Prostate gland (tissue), 2 donors: ENCODE results near the gene SFXN3. TPM values are rescaled to one million over a fixed set of nuclear protein-coding genes. Genes with fewer than 3 reads are reported as not detected.

Experiments used
- DNase-seq: peaks from one replicate; pipeline ENCODE4 v3.0.0-alpha.2; 2019; ENCODE audit warnings: low spot score
- H3K27ac ChIP-seq, 2 donors: fragments of 200-600 bp; sonication (generic); 2 replicates each; pipeline ENCODE4 v1.5.1; 2017 to 2019
- H3K27me3 ChIP-seq: fragments of 200-600 bp; sonication (generic); replicated peaks from 2 replicates; pipeline ENCODE4 v1.5.1; 2019; ENCODE audit not compliant: insufficient read depth
- H3K36me3 ChIP-seq, 2 donors: fragments of 200-600 bp; sonication (generic); 1 replicate in 1 of 2; 2 replicates in 1 of 2; pipeline versions ENCODE4 v1.5.1 to v1.8.1; 2017 to 2019
- H3K4me1 ChIP-seq: fragments of 200-600 bp; sonication (generic); replicated peaks from 2 replicates; pipeline ENCODE4 v1.5.1; 2019
- H3K4me3 ChIP-seq, 2 donors: fragments of 200-600 bp; sonication (generic); 2 replicates each; pipeline ENCODE4 v1.5.1; 2017 to 2019
- H3K9me3 ChIP-seq: fragments of 200-600 bp; sonication (generic); 2 replicates; pipeline ENCODE4 v1.5.1; 2017
- POLR2A ChIP-seq: fragments of 450-650 bp; IDR thresholded peaks from one replicate; pipeline ENCODE4 v1.6.1; 2016; ENCODE audit warnings: antibody characterized with exemption, mild to moderate bottlenecking
- POLR2AphosphoS5 ChIP-seq: sonication (generic); formaldehyde crosslinking; IDR thresholded peaks from one replicate; pipeline ENCODE4 v1.6.1; 2017; ENCODE audit warnings: antibody characterized with exemption
- whole genome bisulfite sequencing: methylation state at CpG from one replicate; pipeline ENCODE4 v1.1.5; 2018; 5-methylcytosine and 5-hydroxymethylcytosine counted together
- intact Hi-C: fragments of 100-400 bp; cut with DNase I; formaldehyde crosslinking; loops from one replicate; pipeline ENCODE4 v1.14.2; 2022
- total RNA-seq, 2 donors: library from RNA; depleted of rRNA; stranded (reverse); fragments of >200 nt; gene quantifications; one replicate each; pipeline ENCODE4 v1.1.0, GENCODE V29; 2016
- TF ChIP-seq, protein P1 (sequence below), 4 experiments: fragments of 200-600 bp in 2 of 4; fragments of 450-650 bp in 2 of 4; sonication (generic) in 2 of 4; IDR thresholded peaks; 1 replicate in 3 of 4; 2 replicates in 1 of 4; pipeline ENCODE4 v1.5.1; 2016 to 2019; ENCODE audit warnings: antibody characterized with exemption in 4 of 4, mild to moderate bottlenecking in 2 of 4, moderate library complexity in 2 of 4

The SFXN3 gene
- total RNA-seq, 2 donors from 2014 or later: 20.7 to 65.4 TPM

DNA sequence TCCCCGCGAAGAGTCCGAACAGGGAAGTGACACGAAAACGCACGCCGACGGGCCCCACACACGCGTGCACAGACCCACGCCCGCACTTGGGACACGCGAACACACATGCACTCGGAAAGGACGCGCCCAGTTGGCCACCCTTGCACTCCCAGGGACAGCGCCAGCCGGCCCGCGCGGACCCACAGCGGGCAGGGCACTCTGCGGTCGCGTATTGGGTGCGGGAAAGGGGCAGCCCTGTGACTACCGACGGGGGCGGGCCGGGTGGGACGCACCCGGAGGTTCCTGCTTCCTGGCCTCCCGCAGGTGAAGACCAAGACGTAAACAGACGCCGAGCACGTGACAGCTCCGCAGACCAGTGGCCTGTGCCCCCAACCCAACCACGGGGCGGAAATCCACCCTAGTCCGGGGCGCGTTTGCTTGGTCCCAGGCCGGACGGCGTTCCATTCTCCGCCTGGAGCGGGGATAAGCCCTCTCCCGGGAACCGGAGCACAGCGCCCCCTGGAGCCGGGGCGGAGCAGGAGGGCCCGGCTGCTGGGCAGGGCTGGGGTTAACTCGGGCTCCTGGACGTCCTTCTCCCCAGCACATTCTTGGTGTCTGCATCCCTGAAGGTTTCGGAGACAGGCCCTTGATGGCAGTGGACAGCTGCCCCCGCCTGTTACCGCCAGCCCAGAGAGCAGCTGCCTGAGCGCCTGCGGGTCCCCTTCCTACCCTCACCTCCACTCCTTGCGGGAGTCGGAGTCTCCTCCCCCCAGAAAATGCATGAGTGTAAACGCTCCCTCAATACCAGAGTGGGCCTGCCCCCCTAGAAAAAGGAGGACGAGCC, 33.5 kb upstream of the SFXN3 start:
- Histone ChIP-seq H3K4me3 (peak overlapping the region; percentile 64 to 91), H3K4me1 (peaks cover 23% of the 10 kb centered on the region), H3K36me3 (peaks cover 0 to 1% of the 10 kb centered on the region in 2 donors), H3K27ac (peak overlapping the region; percentile 99 to 100), H3K9me3 (no peaks in the 10 kb centered on the region), H3K27me3 (no peaks in the 10 kb centered on the region)
- DNase-seq: peak; percentile 71
- WGBS: 1% methylated on average over 59 of the region's 66 CpGs
- intact Hi-C loops: loop anchor here (1.0 to 10.0 kb wide), 2 partner anchors 15 to 697 kb away; partner anchors contain the start of gene FBXW4
- peak; percentile 27 for TF ChIP-seq POLR2AphosphoS5
- peak; percentile 38 for TF ChIP-seq POLR2A
- TF ChIP-seq, protein P1, sequence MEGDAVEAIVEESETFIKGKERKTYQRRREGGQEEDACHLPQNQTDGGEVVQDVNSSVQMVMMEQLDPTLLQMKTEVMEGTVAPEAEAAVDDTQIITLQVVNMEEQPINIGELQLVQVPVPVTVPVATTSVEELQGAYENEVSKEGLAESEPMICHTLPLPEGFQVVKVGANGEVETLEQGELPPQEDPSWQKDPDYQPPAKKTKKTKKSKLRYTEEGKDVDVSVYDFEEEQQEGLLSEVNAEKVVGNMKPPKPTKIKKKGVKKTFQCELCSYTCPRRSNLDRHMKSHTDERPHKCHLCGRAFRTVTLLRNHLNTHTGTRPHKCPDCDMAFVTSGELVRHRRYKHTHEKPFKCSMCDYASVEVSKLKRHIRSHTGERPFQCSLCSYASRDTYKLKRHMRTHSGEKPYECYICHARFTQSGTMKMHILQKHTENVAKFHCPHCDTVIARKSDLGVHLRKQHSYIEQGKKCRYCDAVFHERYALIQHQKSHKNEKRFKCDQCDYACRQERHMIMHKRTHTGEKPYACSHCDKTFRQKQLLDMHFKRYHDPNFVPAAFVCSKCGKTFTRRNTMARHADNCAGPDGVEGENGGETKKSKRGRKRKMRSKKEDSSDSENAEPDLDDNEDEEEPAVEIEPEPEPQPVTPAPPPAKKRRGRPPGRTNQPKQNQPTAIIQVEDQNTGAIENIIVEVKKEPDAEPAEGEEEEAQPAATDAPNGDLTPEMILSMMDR (IDR thresholded peaks at IDR 0.05): peak; percentile 85 to 92 (median 88)

DNA sequence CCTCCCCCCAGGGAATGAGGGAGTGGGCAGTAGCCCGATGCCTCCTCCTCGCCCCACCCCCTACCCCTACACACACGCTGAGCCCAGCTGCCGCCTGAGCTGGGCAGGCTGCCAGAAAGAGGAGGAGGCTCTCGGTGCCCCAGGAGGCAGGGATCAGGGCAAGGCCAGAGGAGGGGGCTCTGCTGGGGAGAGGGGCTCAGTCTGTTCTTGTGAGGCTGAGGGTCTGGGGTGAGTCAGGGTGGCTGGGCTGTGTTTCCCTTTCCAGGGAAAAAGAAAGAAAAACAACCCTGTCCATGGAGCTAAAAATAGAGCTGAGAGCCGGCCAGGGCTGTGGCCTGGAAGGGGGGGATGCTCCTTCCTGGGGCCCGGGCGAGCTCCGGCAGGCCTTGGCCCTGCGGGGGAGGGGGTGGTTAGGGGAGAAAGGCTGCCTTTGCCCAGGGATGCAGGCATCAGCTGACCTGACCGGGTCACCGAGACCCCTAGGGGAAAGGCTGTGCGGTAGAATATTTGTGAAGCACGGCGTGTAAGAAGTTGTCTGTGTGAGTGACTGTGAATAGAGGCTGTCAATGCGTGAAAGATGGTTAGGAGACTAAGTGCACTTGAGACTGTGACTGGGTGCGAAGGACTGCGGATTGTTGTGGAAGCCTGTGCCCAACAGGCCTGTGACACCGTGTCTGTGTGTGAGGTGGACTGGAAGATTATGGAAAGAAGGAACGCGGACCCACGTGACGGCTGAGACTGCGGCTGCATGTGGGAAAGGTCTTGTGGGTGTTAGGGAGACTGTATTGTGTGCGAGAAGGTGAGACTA, 32.6 kb upstream of the SFXN3 start:
- Histone ChIP-seq H3K4me1 (peaks cover 23% of the 10 kb centered on the region), H3K9me3 (no peaks in the 10 kb centered on the region), H3K36me3 (peaks cover 0 to 10% of the 10 kb centered on the region in 2 donors), H3K27me3 (no peaks in the 10 kb centered on the region), H3K4me3 (peak overlapping the region; percentile 64 to 91), H3K27ac (peak overlapping the region; percentile 99 to 100)
- peak; percentile 81 for DNase-seq
- 3% methylated on average over 25 of the region's 25 CpGs for WGBS
- intact Hi-C loops: loop anchor here (10.0 kb wide), 1 partner anchor 696 kb away; the partner anchor contains the start of gene FBXW4
- TF ChIP-seq POLR2AphosphoS5 (peak; percentile 53), POLR2A (peak; percentile 39)
- TF ChIP-seq, protein P1 (IDR thresholded peaks at IDR 0.05): no peak

DNA sequence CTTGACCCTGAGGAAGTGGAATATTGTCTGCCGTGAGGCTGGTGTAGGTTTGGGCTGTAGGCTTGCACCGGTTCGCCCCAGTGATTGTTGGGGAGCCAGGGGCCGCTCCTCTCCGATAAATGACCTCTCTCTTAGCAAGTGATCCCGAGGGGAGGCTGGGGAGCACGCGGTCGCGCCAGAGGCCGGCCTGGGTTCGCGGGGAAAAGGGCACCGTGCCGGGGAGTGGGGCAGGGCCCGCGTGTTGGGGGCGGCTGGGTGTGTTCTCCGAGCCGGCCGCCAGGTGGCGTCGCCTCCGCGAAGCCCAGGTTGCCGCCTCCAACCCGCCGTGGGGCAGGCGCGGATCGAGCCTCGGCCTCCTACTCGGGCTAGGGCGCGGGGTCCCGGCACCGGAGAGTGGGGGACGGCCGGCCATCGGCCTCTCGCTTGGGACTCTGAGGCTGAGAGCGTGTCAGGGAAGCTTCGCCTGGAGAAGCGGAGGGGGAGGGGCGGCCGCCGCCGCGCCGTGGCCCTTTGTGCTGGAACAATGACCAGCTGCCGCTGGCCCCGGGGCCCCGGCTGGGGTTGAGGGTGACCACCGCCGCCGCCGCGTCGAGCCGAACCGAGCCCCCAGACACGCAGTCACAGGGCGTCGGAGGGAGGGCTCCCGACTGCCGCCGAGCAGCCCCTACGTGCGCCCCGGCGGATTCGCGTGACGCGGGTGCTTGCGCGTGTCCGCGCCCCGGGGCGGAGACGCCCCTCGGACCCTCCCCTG, 31.9 kb upstream of the SFXN3 start:
- DNase-seq: peak; percentile 72
- no peaks in the 10 kb centered on the region for H3K27me3 ChIP-seq
- H3K4me1 ChIP-seq: peaks cover 23% of the 10 kb centered on the region
- H3K36me3 ChIP-seq: peaks cover 0 to 15% of the 10 kb centered on the region in 2 donors
- H3K4me3 ChIP-seq: peak overlapping the region; percentile 64 to 91
- peak overlapping the region; percentile 99 to 100 for H3K27ac ChIP-seq
- TF ChIP-seq POLR2A (peak; percentile 96), POLR2AphosphoS5 (peak; percentile 30)
- TF ChIP-seq, protein P1 (IDR thresholded peaks at IDR 0.05): peak; percentile 98 to 99 (median 98)
- WGBS: 2% methylated on average over 24 of the region's 83 CpGs
- H3K9me3 ChIP-seq: no peaks in the 10 kb centered on the region
- intact Hi-C loops: loop anchor here (10.0 kb wide), 1 partner anchor 696 kb away; the partner anchor contains the start of gene FBXW4

DNA sequence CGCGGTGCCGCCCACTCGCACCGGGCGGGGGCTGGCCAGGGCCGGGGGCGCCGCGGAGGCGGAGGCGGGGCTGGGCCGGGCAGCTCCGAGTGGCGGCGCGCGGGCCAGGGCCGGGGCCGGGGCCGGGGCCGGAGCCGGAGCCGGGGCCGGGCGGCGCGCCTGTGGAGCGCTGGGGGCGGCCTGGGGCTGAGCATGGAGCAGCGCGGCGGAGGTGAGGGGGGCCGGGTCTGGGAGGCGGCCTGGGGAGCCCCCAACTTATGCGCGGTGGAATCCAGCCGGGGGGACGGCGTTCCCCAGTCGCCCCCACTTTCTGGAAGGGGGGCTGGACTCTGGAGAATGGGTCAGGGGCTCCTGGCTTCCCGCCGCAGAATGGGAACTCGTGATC, 31.3 kb upstream of the SFXN3 start, which contains the start of gene LZTS2:
TSS of gene LZTS2 (plus strand) at position 67 of the 385 bp plus-strand sequence. CDS start 2,731 bp downstream, outside the sequence.
- H3K27me3 ChIP-seq: no peaks in the 10 kb centered on the region
- intact Hi-C loops: loop anchor here (10.0 kb wide), 1 partner anchor 695 kb away; the partner anchor contains the start of gene FBXW4
- peaks cover 23% of the 10 kb centered on the region for H3K4me1 ChIP-seq
- H3K9me3 ChIP-seq: no peaks in the 10 kb centered on the region
- peak; percentile 70 for DNase-seq
- TF ChIP-seq POLR2A (no peak), POLR2AphosphoS5 (no peak)
- TF ChIP-seq, protein P1 (IDR thresholded peaks at IDR 0.05): no peak
- peak within 1 kb of the TSS; percentile 64 to 91 for H3K4me3 ChIP-seq
- peak within 1 kb of the TSS; percentile 99 to 100 for H3K27ac ChIP-seq
- H3K36me3 ChIP-seq: peaks cover 0 to 15% of the 10 kb centered on the region in 2 donors
- under 1% methylated on average over 36 of the region's 44 CpGs for WGBS
